Subcutaneous abdominal adipose tissue (tissue), 5 donors: ENCODE data around the gene LCE2D.
"Not testable (repeated sequence)": the region's sequence is repeated elsewhere in the genome, so short reads cannot be mapped to it uniquely, and the experiment has no call there.

ENCODE experiments used
- H3K27ac ChIP-seq: one replicate; pipeline ENCODE4 v1.7.0; 2013; ENCODE audit warnings: low read depth, mild to moderate bottlenecking, inconsistent platforms, low read length, moderate library complexity
- H3K27me3 ChIP-seq, 5 donors: one replicate each; pipeline ENCODE4 v1.7.0; 2013; ENCODE audit warnings: low read length in 5 of 5, inconsistent platforms in 1 of 5; ENCODE audit not compliant: control insufficient read depth in 5 of 5, insufficient read depth in 4 of 5
- H3K36me3 ChIP-seq, 5 donors: one replicate each; pipeline ENCODE4 v1.7.0; 2013; ENCODE audit warnings: low read length in 5 of 5; ENCODE audit not compliant: control insufficient read depth in 5 of 5, insufficient read depth in 5 of 5
- H3K4me1 ChIP-seq, 5 donors: one replicate each; pipeline ENCODE4 v1.7.0; 2013; ENCODE audit warnings: low read length in 5 of 5, mild to moderate bottlenecking in 3 of 5, moderate library complexity in 1 of 5; ENCODE audit not compliant: control insufficient read depth in 5 of 5, insufficient read depth in 5 of 5
- H3K4me3 ChIP-seq, 5 donors: one replicate each; pipeline ENCODE4 v1.7.0; 2013; ENCODE audit warnings: low read length in 5 of 5, low read depth in 1 of 5
- H3K9ac ChIP-seq, 5 donors: one replicate each; pipeline ENCODE4 v1.7.0; 2013; ENCODE audit warnings: low read length in 5 of 5, mild to moderate bottlenecking in 4 of 5, moderate library complexity in 3 of 5
- H3K9me3 ChIP-seq, 5 donors: one replicate each; pipeline ENCODE4 v1.7.0; 2013; ENCODE audit warnings: low read length in 5 of 5; ENCODE audit not compliant: control insufficient read depth in 5 of 5
- donor health status: healthy.
- donor health status: healthy.
- donor health status: healthy.
- donor health status: healthy.
- donor health status: healthy.

LCE2D gene

GRCh38 chr1:152683846-152684245, 20.7 kb downstream of the LCE2D start:
- Histone ChIP-seq H3K27me3 (peaks cover 0 to 4% (median 3%) of the 10 kb centered on the region in 5 donors), H3K4me1 (peaks cover 0 to 3% (median 0%) of the 10 kb centered on the region in 5 donors), H3K9me3 (peaks cover 0 to 5% (median 0%) of the 10 kb centered on the region in 5 donors), H3K9ac (no peak overlapping the region), H3K36me3 (no peaks in the 10 kb centered on the region), H3K4me3 (no peak overlapping the region), H3K27ac (no peak overlapping the region)

GRCh38 chr1:152685823-152686222, 22.6 kb downstream of the LCE2D start, which contains the start of gene LCE2B:
TSS of gene LCE2B (plus strand) at chr1:152686123. CDS start at chr1:152686844, 721 bp downstream.
- H3K9ac ChIP-seq, H3K27ac ChIP-seq, H3K4me3 ChIP-seq, H3K27me3 ChIP-seq, H3K9me3 ChIP-seq, H3K36me3 ChIP-seq, H3K4me1 ChIP-seq: not testable (repeated sequence)

GRCh38 chr1:152697701-152698600, 34.8 kb downstream of the LCE2D start, which contains the start of gene LCE2A:
TSS of gene LCE2A (plus strand) at chr1:152698345. CDS start at chr1:152698902, 557 bp downstream.
- Histone ChIP-seq H3K27ac (no peak within 1 kb of the TSS), H3K36me3 (no peaks in the 10 kb centered on the region), H3K4me3 (no peak within 1 kb of the TSS), H3K9ac (no peak within 1 kb of the TSS), H3K9me3 (peaks cover 0 to 2% (median 0%) of the 10 kb centered on the region in 5 donors), H3K27me3 (no peaks in the 10 kb centered on the region), H3K4me1 (no peaks in the 10 kb centered on the region)

- no peaks in the 10 kb centered on the region for H3K36me3 ChIP-seq
- H3K9me3 ChIP-seq, result peaks cover 0 to 10% (median 2%) of the 10 kb centered on the region in 5 donors
- H3K9ac ChIP-seq, result no peak overlapping the region
- no peaks in the 10 kb centered on the region for H3K4me1 ChIP-seq
- H3K27ac ChIP-seq, result no peak overlapping the region
- H3K27me3 ChIP-seq, result no peaks in the 10 kb centered on the region
- no peak overlapping the region for H3K4me3 ChIP-seq
These were observed 36.6 kb downstream of the LCE2D start for GRCh38 chr1:152699746-152700145.

- no peaks in the 10 kb centered on the region for H3K4me1 ChIP-seq
- H3K4me3 ChIP-seq, result no peak within 1 kb of the TSS
- H3K9ac ChIP-seq, result no peak within 1 kb of the TSS
These were observed 44.7 kb downstream of the LCE2D start, which contains the start of gene LCE4A for GRCh38 chr1:152707860-152708259. TSS of gene LCE4A (plus strand) at chr1:152708160. CDS start at chr1:152709076, 916 bp downstream.

More at GRCh38 chr1:152707860-152708259, 44.7 kb downstream of the LCE2D start, which contains the start of gene LCE4A:
- H3K36me3 ChIP-seq, result no peaks in the 10 kb centered on the region
- H3K27me3 ChIP-seq, result peaks cover 0 to 4% (median 0%) of the 10 kb centered on the region in 5 donors
- no peak within 1 kb of the TSS for H3K27ac ChIP-seq
- peaks cover 0 to 8% (median 2%) of the 10 kb centered on the region in 5 donors for H3K9me3 ChIP-seq
